ENCODE measurements around the gene AUTS2. TPM values are rescaled to one million over a fixed set of nuclear protein-coding genes. Genes with fewer than 3 reads are reported as not detected.

AUTS2 gene
- total RNA-seq, 1 experiment from 2014 or later = 42.1 TPM

DNA sequence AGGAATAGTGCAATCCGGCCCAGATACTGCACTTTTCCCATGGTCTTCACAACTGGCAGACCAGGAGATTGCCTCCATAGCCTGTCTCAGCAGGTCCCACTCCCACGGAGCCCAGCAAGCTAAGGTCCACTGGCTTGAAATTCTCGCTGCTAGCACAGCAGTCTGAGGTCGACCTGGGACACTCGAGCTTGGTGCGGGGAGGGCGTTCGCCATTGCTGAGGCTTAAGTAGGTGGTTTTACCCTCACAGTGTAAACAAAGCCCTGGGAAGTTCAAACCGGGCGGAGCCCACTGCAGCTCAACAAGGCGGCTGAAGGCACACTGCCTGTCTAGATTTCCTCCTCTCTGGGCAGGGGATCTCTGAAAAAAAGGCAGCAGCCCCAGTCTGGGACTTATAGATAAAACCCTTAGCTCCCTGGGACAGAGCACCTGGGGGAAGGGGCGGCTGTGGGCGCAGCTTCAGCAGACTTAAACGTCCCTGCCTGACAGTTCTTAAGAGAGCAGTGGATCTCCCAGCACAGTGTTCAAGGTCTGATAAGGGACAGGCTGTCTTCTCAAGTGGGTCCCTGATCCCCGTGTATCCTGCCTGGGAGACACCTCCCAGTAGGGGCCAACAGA, 1240.1 kb downstream of the AUTS2 start:
- no peaks in the 10 kb centered on the region for H3K4me1 ChIP-seq (ENCODE audit: insufficient read depth, low read length, poor library complexity, severe bottlenecking)
- BruUV-seq (replicated peaks) = no TSS peak
- no peak overlapping the region for H3K27ac ChIP-seq (ENCODE audit: low read depth, low read length, poor library complexity, severe bottlenecking)
- H3K4me3 ChIP-seq (ENCODE audit: low read depth, low read length, poor library complexity, severe bottlenecking) = no peak overlapping the region
- TF ChIP-seq EZH2 (IDR thresholded peaks at IDR 0.05; ENCODE audit: borderline replicate concordance, low read depth, low read length, poor library complexity, severe bottlenecking) (no peak), CTCF (conservative IDR thresholded peaks at IDR 0.05; ENCODE audit: low read depth, low read length) (no peak)
- ChIA-PET CTCF (no interaction called here), POLR2A (ENCODE audit: low non-redundant PET) (no interaction called here)
- H3K27me3 ChIP-seq (replicated peaks; ENCODE audit: insufficient read depth, low read depth, low read length, poor library complexity) = no peaks in the 10 kb centered on the region
- DNase-seq (ENCODE audit: low spot score) = no peak
- H3K36me3 ChIP-seq (ENCODE audit: insufficient read depth, low read length, poor library complexity, severe bottlenecking) = no peaks in the 10 kb centered on the region
- H3K9me3 ChIP-seq (ENCODE audit: low read depth, low read length, poor library complexity, severe bottlenecking) = no peaks in the 10 kb centered on the region
- intact Hi-C loops (cut with micrococcal nuclease; ENCODE audit: unreplicated experiment) = no loop called here

Measured in A673 (cell line).